Natural killer cell (primary cell): ENCODE data around the gene NEK11. TPM values are rescaled to one million over a fixed set of nuclear protein-coding genes. Genes with fewer than 3 reads are reported as not detected.
A peak's percentile ranks its signal among the peaks of the same experiment; 100 is the strongest.
"Not testable (repeated sequence)": the region's sequence is repeated elsewhere in the genome, so short reads cannot be mapped to it uniquely, and the experiment has no call there.

Source experiments
- ATAC-seq, 3 donors: fragments of 150-1000 bp in 2 of 3; fragments of 200-7000 bp in 1 of 3; cut with Tn5 transposase; 1 replicate in 1 of 3; 2 replicates in 2 of 3; pipeline ENCODE4 v1.10.0; 2021; ENCODE audit warnings: mild to moderate bottlenecking in 2 of 3, moderate library complexity in 2 of 3
- DNase-seq, 2 donors: peaks; one replicate each; pipeline versions ENCODE4 v3.0.0 to v3.0.0-alpha.2; 2013 to 2021; ENCODE audit warnings: mixed read lengths in 1 of 2
- H3K27ac ChIP-seq: one replicate; pipeline ENCODE4 v1.5.1; 2013; ENCODE audit warnings: mild to moderate bottlenecking, low read length
- H3K27me3 ChIP-seq: one replicate; pipeline ENCODE4 v1.6.1; 2013; ENCODE audit warnings: low read length; ENCODE audit not compliant: control insufficient read depth, insufficient read depth
- H3K36me3 ChIP-seq: one replicate; pipeline ENCODE4 v1.6.1; 2013; ENCODE audit warnings: low read length; ENCODE audit not compliant: control insufficient read depth, insufficient read depth
- H3K4me1 ChIP-seq: one replicate; pipeline ENCODE4 v1.6.1; 2013; ENCODE audit warnings: low read length; ENCODE audit not compliant: control insufficient read depth, insufficient read depth
- H3K4me3 ChIP-seq: one replicate; pipeline ENCODE4 v1.5.1; 2013; ENCODE audit warnings: low read length
- H3K9me3 ChIP-seq: one replicate; pipeline ENCODE4 v1.6.1; 2013; ENCODE audit warnings: low read length; ENCODE audit not compliant: control insufficient read depth, insufficient read depth
- H3K27ac Mint-ChIP-seq, 2 donors: one replicate each; pipeline ENCODE4 v1.8.0; 2022; ENCODE audit warnings: mild to moderate bottlenecking in 2 of 2, mixed read lengths in 2 of 2, moderate library complexity in 1 of 2
- H3K27me3 Mint-ChIP-seq, 2 donors: one replicate each; pipeline ENCODE4 v1.8.0; 2022; ENCODE audit warnings: low read depth in 2 of 2, mixed read lengths in 2 of 2
- H3K36me3 Mint-ChIP-seq: one replicate; pipeline ENCODE4 v1.8.0; 2022; ENCODE audit warnings: mixed read lengths
- H3K4me1 Mint-ChIP-seq, 2 donors: one replicate each; pipeline ENCODE4 v1.8.0; 2022; ENCODE audit warnings: mixed read lengths in 2 of 2
- H3K4me3 Mint-ChIP-seq: one replicate; pipeline ENCODE4 v1.8.0; 2022; ENCODE audit warnings: mild to moderate bottlenecking, moderate library complexity, mixed read lengths
- H3K9me3 Mint-ChIP-seq, 2 donors: one replicate each; pipeline ENCODE4 v1.8.0; 2022; ENCODE audit warnings: mixed read lengths in 2 of 2
- WGBS: methylation state at CpG from one replicate; pipeline ENCODE4 v1.1.7; 2013; ENCODE audit warnings: missing lambda C conversion rate; ENCODE audit not compliant: insufficient coverage; 5-methylcytosine and 5-hydroxymethylcytosine counted together
- intact Hi-C: fragments of 100-400 bp; cut with micrococcal nuclease; formaldehyde crosslinking; loops from one replicate; pipeline ENCODE4 v1.14.2; 2022
- total RNA-seq, 4 donors: library from RNA; stranded (reverse); fragments of 120-200 nt in 1 of 4; gene quantifications; one replicate each; pipeline versions ENCODE4 v1.2.3 to v1.2.4, GENCODE V29; 2013 to 2022
- TF ChIP-seq, protein P1 (sequence below): fragments of 200-600 bp; IDR thresholded peaks from one replicate; pipeline ENCODE4 v1.8.0; 2022; ENCODE audit warnings: antibody characterized with exemption

The NEK11 gene
- total RNA-seq, 3 donors from 2014 or later (not counting 1 experiment from before 2014, with no cell fraction given) = 2.6 to 3.6 (median 3.5) TPM

DNA sequence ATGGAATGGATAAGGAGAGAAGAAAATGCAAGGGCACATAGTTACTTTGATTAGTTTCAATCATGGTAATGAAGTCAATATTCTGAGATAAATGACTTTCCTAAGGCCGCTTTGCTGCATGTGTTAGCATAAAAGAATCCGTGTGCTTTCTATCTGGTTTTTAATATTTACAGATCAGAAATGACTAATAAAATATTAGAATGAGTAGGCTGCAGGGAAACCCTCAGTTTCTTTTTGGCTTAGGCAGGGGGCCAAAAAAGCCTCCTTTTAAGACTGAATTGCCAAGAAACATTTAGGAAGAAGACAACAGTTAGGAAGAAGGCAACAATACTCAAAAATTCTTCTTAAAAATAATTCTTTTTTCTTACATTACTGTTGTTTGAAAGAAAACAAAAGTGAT lies 11.6 kb downstream of the NEK11 start:
- Mint-ChIP-seq H3K36me3 (peaks cover 4% of the 10 kb centered on the region), H3K9me3 (peaks cover 2% of the 10 kb centered on the region in 2 donors), H3K4me1 (peaks cover 20% of the 10 kb centered on the region in 2 donors), H3K27me3 (no peaks in the 10 kb centered on the region), H3K27ac (no peak overlapping the region), H3K4me3 (no peak overlapping the region)
- no peak for ATAC-seq
- Histone ChIP-seq H3K4me3 (no peak overlapping the region), H3K4me1 (peaks cover 14% of the 10 kb centered on the region), H3K27ac (no peak overlapping the region), H3K9me3 (no peaks in the 10 kb centered on the region), H3K36me3 (no peaks in the 10 kb centered on the region), H3K27me3 (no peaks in the 10 kb centered on the region)
- intact Hi-C loops = no loop called here
- DNase-seq = no peak
- TF ChIP-seq, protein P1, sequence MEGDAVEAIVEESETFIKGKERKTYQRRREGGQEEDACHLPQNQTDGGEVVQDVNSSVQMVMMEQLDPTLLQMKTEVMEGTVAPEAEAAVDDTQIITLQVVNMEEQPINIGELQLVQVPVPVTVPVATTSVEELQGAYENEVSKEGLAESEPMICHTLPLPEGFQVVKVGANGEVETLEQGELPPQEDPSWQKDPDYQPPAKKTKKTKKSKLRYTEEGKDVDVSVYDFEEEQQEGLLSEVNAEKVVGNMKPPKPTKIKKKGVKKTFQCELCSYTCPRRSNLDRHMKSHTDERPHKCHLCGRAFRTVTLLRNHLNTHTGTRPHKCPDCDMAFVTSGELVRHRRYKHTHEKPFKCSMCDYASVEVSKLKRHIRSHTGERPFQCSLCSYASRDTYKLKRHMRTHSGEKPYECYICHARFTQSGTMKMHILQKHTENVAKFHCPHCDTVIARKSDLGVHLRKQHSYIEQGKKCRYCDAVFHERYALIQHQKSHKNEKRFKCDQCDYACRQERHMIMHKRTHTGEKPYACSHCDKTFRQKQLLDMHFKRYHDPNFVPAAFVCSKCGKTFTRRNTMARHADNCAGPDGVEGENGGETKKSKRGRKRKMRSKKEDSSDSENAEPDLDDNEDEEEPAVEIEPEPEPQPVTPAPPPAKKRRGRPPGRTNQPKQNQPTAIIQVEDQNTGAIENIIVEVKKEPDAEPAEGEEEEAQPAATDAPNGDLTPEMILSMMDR = no peak
- WGBS = 100% methylated on average over 1 of the region's 2 CpGs

DNA sequence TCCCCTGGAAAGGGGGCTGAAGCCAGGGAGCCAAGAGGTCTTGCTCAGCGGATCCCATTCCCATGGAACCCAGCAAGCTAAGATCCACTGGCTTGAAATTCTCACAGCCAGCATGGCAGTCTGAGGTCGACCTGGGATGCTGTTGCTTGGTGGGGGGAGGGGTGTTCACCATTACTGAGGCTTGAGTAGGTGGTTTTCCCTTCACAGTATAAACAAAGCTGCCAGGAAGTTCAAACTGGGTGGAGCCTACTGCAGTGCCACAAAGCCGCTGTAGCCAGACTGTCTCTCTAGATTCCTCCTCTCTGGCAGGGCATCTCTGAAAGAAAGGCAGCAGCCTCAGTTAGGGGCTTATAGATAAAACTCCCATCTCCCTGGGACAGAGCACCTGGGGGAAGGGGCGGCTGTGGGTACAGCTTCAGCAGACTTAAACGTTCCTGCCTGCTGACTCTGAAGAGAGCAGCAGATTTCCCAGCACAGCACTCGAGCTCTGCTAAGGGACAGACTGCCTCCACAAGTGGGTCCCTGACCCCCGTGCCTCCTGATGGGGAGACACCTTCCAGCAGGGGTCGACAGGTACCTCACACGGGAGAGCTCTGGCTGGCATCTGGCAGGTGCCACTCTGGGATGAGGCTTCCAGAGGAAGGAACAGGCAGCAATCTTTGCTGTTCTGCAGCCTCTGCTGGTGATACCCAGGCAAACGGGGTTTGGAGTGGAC lies 15.8 kb downstream of the NEK11 start:
- Mint-ChIP-seq H3K9me3 (peaks cover 16 to 27% of the 10 kb centered on the region in 2 donors), H3K36me3 (peaks cover 44% of the 10 kb centered on the region), H3K4me1 (peaks cover 24 to 25% of the 10 kb centered on the region in 2 donors), H3K27ac (peak overlapping the region; percentile 54 to 60)
- H3K27me3 Mint-ChIP-seq, H3K9me3 ChIP-seq, H3K27me3 ChIP-seq, H3K4me3 ChIP-seq, H3K36me3 ChIP-seq, intact Hi-C loops, H3K4me3 Mint-ChIP-seq: not testable (repeated sequence)
- H3K27ac ChIP-seq = peak overlapping the region; percentile 54
- DNase-seq = peak; percentile 22 to 67
- H3K4me1 ChIP-seq = peaks cover 16% of the 10 kb centered on the region
- ATAC-seq = peak; percentile 55 to 84 (median 81)
- WGBS = 58% methylated on average over 10 of the region's 10 CpGs

DNA sequence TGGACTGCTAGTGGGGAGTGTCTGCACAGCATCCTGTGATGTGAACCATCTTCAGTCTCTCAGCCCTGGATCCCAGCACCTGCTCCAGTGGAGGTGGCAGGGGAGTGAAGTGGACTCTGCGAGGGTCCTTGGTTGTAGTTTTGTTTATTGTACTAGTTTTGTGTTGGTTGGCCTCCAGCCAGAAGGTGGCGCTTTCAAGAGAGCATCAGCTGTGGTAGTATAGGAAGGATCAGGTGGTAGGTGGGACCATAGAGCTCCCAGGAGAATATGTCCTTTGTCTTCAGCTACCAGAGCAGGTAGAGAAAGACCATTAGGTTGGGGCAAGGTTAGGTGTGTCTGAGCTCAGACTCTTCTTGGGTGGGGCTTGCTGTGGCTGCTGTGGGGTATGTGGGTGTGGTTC lies 20.9 kb downstream of the NEK11 start:
- WGBS = 97% methylated on average over 2 of the region's 2 CpGs
- Mint-ChIP-seq H3K4me3 (no peak overlapping the region), H3K27me3 (no peaks in the 10 kb centered on the region)

DNA sequence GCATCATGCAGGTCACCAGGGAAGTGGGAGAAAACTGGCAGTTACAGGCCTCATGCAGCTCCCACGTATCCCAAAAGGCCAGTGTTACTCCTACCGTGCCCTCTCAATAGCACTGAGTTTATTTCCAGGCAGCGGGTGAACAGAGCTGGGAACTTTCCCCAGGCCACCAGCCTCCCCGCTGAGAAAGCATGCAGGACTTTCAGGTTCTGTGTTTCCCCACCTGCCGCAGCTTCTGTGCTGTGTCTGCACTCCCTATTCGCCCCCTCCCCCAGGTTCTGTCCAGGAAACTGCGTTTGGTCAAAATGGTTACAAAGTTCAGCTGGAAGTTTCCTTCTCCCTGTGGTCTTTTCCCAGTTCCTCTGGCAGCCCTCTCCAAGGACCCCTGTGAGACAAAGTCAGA lies 21.4 kb downstream of the NEK11 start:
- H3K27me3 ChIP-seq = no peaks in the 10 kb centered on the region
- H3K9me3 Mint-ChIP-seq = peaks cover 16 to 27% of the 10 kb centered on the region in 2 donors
- no peaks in the 10 kb centered on the region for H3K9me3 ChIP-seq
- no peak overlapping the region for H3K4me3 ChIP-seq
- TF ChIP-seq, protein P1 = no peak
- no peaks in the 10 kb centered on the region for H3K27me3 Mint-ChIP-seq
- H3K4me3 Mint-ChIP-seq = no peak overlapping the region
- no peaks in the 10 kb centered on the region for H3K36me3 ChIP-seq
- H3K4me1 ChIP-seq = peaks cover 4% of the 10 kb centered on the region
- H3K27ac Mint-ChIP-seq = no peak overlapping the region
- ATAC-seq (no peak), DNase-seq (no peak)
- H3K4me1 Mint-ChIP-seq = peaks cover 7 to 18% of the 10 kb centered on the region in 2 donors
- no peak overlapping the region for H3K27ac ChIP-seq
- intact Hi-C loops = no loop called here
- H3K36me3 Mint-ChIP-seq = peaks cover 43% of the 10 kb centered on the region
- WGBS = 92% methylated on average over 7 of the region's 7 CpGs

More for the DNA sequence above, 20.9 kb downstream of the NEK11 start:
- H3K4me3 ChIP-seq = no peak overlapping the region
- intact Hi-C loops = no loop called here
- no peaks in the 10 kb centered on the region for H3K9me3 ChIP-seq
- H3K4me1 Mint-ChIP-seq = peaks cover 11 to 22% of the 10 kb centered on the region in 2 donors
- ATAC-seq (no peak), DNase-seq (no peak)
- H3K27ac ChIP-seq = no peak overlapping the region
- H3K36me3 Mint-ChIP-seq = peaks cover 44% of the 10 kb centered on the region
- H3K4me1 ChIP-seq = peaks cover 7% of the 10 kb centered on the region
- TF ChIP-seq, protein P1 = no peak
- H3K27me3 ChIP-seq = no peaks in the 10 kb centered on the region
- no peaks in the 10 kb centered on the region for H3K36me3 ChIP-seq
- H3K27ac Mint-ChIP-seq = no peak overlapping the region
- peaks cover 16 to 27% of the 10 kb centered on the region in 2 donors for H3K9me3 Mint-ChIP-seq
